ENCODE results near the gene DISC1.
"Not testable (repeated sequence)": the region's sequence is repeated elsewhere in the genome, so short reads cannot be mapped to it uniquely, and the experiment has no call there.

Gene DISC1

DNA sequence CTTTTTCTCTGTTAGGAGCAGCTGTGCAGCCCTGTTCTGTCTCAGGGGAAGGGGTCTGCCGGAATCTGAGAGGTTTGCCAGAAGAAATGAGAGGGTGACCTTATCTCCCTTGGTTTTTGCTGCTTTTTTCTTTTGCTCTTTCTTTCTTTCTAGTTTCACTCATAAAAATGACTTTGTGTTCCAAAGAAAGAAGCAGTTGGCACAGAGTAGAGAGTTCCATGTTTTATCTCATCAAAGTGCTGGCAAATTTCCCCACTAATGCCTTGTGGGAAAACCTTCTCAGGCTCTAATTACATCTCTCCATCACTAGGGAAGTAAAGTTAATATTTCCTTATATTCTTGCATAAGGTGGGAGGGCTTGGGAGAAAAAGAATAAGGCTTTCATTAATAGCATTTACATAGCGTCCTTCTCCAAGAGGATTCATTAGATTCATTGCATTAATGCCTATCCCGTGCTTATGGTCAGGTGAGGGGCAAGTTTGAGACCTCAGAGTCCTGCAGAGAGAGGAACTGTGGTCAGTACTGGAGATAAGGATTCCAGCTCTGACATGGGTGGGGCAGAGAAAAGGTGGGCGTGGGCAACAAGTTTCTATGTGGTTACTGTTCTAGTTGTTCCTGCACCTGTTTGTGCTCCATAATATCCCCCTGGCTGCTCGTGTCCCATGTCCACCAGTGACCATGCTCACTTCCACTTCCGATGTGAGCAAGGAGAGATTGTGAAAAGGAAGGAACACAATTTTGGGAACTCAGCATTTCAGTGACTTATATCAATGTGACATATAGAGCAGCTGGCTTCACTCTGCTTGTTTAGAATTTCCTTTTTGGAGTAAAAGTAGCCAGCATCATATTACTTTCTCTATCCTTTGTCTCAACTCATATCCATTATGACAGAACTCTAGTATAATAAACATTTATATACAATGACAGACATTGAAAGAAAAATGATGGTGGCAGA, 79.5 kb downstream of the DISC1 start:
- no peak for DNase-seq

DNA sequence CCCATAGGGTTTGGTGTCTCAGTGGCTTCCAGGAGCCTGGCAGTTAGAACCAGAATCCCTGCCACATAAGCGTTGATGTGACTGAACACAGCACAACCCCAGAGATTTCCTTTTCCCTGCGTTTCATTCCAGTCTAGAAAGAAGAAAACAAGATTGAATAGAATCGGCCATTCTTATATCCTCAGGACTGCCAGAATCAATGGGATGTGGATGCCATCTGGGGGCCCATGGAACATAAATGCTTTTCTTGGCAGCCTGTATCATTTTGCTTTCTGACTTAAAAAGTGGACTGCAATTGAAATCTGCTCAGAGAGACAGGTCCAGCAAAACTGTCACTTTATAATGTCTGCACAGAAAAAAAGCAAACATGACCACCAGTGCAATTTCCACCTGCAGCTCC, 80.3 kb downstream of the DISC1 start:
- DNase-seq = no peak

DNA sequence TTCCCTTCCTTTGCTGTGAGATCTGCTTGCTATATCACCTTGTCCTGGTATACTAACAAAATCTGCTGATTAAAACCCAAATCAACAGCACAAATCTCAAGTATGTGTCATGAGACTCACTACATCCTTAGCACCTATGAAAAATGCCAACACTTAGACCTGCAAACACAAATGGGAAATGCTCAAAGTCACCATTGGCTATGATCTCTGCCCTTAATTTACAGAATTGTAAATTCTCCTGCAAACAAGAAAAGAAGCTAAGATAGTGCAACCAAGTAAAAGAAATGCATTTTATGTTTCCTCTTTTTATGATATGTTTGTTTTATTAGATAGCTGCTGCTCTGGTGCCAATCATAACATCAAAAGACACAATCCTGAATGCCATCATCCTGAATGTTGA, 80.8 kb downstream of the DISC1 start:
- no peak for DNase-seq

DNA sequence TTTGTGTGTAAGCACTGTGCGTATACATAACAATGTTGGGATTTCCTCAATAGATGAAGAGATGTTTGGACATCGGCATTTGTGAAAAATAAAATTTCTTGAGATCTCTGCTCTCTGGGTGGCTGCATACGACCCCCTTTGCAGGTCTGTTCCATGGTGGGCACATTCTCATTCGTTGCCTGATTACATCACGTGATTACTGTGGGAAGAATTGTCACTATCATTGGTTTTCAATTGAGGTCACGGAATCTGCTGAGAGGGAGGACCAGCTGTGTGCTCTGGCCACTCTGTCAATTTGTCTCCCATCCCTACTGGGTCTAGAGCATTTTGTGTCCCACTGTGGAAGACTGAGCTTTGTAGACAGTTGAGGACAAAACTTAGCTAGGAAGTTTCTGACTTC, 81.8 kb downstream of the DISC1 start:
- no peak for DNase-seq

DNA sequence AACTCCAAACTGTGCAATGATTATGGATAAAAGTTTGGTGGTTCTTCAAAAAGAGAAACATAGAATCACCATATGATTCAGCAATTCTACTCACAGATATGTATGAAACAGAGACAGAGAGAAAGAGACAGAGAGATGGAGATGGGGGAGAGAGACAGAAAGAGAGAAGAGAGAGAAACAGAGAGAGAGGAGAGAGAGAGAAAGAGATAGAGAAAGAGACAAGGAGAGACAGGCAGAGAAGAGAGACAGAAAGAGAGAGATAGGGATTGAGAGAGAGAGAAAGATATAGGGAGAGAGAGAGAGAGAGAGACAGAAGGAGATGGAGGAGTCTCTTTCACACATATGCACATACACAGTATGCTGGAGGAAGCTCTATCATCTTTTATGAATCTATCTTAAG, 87.8 kb downstream of the DISC1 start:
- no peak for DNase-seq

DNA sequence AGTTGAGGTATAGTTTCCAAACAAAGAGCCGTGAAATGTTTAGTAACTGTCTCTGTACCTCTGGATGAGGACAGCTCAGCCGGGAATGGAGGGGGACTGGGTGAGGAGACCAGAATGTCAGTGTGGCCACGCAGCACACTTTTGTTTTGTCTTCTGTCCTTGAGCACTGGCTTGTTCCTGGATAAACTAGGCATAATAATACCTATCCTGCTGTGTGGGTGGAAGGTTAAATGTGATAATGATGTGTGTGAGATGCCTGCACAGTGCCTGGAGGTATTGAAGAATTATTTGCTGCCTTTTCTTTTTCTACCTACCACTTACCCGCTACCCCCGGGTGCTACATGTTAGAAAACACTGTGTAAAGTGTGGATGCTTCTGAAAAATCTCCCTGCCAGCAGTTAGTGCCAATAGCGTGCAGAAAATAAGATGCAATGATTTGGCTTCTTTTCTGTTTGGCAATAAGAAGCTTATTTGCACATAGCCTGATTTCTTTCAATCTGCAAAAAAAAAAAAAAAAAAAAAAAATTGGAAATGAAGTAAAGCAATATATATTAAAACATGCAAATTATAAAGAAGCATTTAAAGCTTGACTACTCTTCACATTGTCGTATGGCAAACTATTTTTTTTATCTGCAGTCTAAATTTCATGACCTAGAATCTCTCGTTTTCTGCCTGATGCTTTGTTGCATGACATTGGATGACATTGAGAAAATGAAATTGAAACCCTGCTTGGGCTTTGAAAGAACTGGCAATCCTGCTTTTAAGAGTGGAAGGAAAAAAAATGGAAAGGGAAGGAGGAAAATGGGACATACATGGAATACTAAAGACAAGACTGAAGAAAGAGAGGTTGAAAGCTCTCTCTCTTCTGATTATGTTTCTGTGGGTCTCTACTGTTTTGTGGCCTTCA, 89.5 kb downstream of the DISC1 start:
- DNase-seq = no peak

DNA sequence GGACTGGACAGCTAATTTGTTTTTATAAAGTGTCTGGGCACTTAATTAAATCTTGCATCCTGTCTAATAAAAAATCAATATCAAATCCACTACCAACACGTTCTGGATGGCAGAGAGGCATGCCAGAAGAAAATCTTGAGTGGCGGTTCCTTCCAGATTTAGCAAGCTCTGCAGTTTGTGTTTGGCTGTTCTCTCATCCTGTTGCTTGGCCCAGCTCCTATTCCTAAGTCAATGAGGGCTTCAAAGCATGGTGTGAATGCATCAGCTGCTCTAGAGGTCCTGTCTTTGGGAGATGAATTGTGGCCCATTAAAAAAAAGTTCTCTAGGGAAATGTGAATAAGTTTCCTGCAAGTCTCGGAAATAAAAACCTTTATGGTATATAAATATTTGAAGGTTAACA, 90.3 kb downstream of the DISC1 start:
- DNase-seq = no peak

DNA sequence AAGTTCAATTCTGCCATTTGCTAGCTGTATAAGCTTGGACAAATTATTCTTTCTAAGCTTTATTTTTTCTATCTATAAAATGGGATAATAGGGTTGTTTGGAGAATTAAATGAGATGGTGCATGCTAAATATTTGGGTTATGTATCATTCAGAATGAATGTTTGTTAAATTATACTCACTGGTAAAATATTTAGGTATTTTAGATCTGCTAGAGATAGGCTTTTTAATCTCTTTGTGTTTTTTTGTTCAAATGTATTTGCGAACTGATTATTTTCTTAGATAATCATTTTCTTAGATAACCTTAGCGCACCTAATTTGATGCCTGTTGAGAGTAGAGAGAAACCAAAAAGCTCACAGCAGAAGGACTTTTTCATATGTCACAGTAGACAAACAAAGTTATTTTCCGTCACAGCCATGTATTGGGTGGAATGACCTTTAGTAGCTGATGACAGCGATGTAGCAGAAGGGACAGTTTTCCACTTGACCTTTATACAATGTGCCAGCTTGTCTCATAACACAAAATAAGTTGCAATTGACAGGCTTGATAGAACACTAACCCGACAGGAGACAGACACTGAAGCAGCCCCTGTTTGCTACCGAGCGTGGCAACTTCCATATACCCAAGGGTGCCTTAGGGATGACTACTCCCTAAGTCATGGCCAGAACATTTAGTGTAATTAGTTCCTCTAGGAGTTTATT, 93.0 kb downstream of the DISC1 start:
- no peak for DNase-seq

DNA sequence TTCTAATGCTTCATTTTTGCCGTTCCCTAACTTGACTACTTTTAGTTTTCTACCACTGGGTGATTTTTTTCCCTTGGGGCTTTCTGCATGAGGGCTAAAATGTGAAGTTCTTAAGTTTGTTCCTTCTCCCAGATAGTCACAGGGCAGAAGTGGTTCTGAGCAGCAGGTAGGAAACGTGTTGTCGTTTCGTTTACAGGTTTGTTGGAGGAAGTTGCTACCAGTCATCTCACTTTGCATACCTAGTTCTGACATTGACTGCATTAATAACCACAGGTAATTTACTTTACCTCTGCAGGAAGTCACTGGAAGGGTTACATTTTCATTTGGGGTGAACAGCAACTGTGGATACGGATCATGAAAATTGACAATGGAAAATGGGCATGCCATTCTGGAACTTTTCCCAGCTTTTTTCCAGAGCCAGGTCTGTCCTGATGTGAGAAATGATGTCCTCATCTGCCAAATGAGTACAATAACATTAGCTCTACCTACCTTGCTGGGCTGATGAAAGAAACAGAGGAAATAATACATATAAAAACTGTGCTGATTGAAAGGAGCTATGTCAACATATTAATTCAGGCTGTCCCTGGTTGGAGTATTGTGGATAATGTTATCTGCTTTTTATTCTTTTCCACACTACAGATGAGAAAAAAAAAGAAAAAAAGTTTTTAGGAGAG, 94.2 kb downstream of the DISC1 start:
- DNase-seq = no peak

DNA sequence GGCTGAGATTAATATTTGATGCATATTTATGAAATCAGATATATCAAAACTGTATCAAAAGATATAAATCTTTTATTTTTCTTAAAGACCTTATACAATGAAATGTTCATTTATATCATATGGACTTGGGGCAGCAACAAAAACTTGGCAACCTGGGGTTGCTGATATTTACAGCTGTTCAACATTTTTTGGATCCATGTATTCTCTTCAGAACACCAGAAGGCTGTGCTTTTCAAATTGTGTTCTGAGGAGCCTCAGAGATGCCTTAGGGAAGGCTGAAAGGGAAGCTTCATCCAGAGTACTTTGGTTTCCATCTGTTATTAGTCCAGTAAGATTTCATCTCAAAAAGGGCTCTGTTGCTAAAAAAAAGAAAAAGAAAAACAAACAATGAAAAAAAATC, 94.8 kb downstream of the DISC1 start:
- no peak for DNase-seq

DNA sequence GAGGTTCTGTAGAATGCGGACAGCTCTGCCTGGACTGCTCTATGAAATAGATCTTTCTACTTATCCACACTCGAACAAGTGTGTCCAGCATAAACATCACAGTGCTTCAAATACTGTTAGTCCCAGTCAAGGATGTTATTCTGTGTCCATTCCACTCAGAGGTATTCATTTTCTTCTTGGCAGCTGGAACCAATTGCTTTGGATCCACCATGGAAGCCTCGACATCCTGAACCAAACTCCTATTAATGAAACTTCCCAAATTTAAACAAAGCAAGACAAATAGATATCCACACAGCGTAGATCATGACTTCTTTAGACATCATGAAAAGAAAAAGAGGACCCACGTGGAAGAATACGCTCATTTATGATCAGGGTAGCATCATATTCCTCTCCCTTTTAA, 95.8 kb downstream of the DISC1 start:
- no peak for DNase-seq

DNA sequence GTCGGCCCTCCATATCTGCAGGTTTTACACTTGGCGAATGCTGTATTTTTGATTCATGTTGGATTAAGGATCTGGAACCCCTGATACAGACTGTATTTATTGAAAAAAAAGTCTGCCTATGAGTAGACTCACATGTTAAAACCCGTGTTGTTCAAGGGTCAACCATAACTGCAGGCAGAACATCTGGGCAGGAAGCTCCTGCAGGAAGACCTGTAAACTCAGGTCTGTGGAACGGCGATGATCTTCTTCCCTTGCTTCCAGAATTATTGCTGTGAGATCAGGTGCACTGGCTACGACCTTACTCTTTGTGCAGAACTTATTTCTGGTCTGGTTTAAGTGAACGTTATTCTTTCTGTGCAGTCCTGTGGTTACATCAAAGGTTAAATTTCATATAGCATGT, 96.6 kb downstream of the DISC1 start:
- no peak for DNase-seq

DNA sequence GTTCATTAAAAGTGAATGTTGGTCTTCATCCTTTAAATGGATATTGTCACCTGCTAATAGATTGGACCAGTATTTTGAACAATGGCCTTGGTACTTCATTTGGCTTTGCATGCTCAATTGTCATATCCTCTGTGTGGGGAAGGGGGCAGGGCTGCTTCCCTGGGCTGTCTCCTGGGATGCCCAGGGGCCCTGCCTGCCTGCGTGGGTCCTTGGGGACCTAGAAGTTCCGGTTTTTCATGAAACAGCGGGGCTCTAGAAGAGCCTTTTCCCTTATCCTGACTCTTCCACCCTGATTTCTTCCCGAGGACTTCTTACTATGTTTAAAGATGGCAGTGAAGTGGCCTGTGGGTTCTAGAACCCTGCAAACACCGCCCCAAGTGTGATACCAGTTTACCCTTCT, 97.5 kb downstream of the DISC1 start:
- DNase-seq = no peak

DNA sequence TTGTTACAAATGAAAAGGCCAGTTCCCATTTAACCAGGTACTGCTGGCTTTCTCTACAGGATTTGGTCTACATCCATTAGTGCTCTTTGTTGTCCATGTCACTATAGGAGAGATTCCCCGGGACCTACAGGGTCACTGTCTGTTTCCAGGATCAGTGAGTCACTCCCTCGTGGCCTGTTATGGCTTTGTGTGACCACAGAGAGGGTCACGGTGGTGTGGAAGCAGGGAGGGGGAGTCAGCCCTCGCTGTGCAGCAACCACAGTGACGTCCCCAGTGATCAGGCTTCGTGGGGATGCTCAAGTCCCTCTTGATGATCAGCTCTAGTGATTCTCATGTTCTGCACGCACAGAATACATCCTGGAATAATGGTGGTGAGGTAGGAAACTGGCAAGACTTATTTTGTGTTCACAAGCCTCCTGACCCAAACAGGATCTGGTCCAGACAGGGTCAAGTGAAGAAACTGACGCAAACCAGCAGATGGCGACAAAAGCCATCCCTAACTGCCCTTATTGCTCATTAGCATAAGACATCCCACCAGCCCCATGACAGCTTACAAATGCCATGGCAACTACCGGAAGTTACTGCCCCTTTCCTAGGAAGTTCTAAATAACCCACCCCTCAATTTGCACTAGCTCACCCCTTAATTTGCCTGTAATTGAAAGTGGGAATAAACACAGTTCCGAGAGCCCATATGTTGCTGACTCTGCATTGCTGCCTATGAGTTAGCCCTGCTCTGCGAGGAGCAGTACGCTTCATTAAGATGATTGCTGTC, 98.5 kb downstream of the DISC1 start:
- DNase-seq = peak; percentile 33

DNA sequence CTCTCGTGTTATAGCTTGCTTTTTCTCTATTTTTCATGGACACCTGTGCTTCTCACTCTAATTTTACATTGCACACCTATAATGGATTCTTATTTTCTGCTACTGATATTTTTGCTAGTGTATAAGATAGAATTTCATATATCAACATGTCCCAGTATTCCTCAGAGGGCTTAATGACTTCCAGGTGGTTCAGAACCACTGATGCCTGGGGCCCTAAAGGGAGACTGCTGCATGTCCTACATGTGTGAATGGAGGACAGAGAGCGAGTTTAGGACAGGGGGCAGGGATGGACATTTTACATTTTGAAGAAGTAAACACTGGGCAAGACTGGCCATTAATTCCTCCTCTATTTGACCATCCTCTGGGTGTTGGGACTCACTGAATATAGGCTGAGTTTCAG, 100.6 kb downstream of the DISC1 start:
- no peak for DNase-seq

DNA sequence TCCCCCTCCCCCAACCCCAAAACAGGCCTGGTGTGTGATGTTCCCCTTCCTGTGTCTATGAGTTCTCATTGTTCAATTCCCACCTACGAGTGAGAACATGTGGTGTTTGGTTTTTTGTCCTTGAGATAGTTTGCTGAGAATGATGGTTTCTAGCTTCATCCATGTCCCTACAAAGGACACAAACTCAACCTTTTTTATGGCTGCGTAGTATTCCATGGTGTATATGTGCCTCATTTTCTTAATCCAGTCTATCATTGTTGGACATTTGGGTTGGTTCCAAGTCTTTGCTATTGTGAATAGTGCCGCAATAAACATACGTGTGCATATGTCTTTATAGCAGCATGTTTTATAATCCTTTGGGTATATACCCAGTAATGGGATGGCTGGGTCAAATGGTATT, 102.4 kb downstream of the DISC1 start:
- not testable (repeated sequence) for DNase-seq

DNA sequence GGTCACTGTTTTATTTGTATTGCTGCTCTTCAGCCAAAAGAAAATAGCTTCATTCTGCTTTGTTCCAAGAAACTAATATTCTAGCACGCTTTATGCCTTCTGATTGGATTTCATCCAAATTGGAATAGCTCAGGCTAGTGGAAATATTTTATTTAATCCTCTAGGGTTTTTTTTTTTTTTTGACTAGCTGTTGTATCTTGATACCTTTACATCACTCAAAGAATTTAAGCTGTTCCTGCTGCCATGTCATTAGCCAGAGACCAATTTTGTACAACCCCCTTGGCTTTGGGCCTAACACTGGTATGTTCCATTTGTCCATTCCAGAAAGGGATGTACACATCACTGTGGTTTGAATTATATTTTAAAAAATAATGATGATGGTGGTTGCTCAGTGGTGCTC, 103.0 kb downstream of the DISC1 start:
- no peak for DNase-seq

DNA sequence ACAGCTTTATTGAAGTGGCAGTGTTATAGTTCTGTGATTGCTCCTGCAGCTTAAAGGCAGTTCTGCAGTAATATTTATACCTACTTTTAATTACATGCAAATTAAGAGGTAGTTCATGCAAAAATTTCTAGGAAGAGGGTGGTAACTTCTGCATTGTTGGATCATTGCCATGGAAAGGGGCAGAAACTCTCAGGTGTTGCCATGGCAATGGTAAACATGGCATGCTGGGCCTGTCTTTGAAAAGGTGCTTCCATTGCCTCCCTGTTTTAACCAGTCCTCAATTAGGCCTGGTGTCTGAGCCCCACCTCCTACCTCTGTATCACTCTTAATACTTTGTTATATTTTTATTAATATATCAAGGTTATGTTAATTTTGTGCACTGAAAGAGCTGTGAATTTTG, 104.7 kb downstream of the DISC1 start:
- DNase-seq = no peak

DNA sequence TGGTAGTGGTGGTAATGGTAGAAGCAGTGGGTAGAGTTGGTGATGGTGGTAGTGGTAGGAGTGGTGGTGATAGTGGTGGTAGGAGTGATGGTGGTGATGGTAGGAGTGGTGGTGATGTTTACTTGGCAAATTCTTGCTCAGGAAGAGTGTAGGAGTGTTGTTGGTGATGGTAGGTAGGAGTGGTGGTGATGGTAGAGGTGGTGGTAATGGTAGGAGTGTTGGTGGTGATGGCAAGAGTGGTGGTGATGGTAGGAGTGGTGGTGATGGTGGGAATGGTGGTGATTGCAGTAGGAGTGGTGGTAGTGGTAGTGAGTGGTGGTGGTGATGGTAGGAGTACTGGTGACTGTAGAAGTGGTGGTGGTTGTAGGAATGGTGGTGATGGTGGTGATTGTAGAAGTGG, 106.5 kb downstream of the DISC1 start:
- no peak for DNase-seq

DNA sequence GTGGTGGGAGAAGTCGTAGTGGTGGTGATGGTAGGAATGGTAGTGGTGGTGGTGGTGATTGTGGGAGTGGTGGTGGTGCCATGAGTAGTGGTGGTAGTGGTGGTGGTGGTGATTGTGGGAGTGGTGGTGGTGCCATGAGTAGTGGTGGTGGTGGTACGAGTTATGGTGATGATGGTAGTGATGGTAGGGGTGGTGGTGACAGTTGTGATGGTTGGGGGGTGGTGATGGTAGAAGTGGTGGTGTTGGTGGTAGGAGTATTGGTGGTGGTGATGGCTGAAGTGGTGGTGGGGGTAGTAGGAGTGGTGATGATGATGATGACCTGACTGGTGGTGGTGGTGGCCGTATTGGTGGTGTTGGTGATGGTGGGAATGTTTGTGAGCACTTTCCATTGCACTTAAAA, 107.1 kb downstream of the DISC1 start:
- no peak for DNase-seq

DNA sequence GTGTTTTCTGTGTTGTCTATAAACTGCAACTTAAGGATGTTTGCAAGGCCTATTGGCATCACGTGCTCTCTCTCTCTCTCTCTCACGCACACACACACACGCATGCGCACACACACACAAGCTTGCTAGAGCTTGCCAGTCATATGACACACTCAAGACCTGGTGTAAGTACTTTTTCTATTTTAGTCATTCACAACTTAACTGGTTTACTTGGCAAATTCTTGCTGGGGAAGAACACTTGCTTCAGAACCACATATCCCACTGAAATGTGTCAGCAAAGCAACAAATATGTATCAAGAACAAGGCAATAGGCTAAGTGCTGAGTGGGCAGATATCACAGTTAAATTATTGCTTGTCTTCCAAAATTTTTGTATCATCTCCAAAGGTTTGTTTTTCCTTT, 107.8 kb downstream of the DISC1 start:
- no peak for DNase-seq

DNA sequence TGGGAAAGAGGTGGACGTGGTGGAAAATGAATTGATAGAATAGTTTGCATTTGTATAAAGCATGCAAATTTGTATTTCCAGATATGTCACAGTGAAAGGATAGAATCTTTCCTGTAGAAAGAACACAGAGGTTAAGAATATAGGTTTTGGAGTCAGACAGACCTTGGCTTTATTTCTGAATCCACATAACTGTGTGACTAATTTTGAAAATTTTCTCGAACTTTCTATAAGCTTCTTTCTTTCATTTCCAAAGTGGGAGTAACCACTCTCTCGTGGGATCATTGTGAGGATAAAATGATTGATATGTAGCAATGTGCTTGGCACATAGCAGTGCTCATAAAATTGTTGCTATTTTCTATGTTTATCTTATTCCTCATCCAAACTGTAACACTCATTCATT, 108.8 kb downstream of the DISC1 start:
- DNase-seq = no peak
